Measurements from ENCODE around the gene BAIAP3. TPM values are rescaled to one million over a fixed set of nuclear protein-coding genes. Genes with fewer than 3 reads are reported as not detected.

Gene BAIAP3
- total and polyA plus RNA-seq, 4 donors = 4.5 to 46.6 (median 11.9) TPM

- no peak for ATAC-seq (ENCODE audit: insufficient read depth, low FRiP score)
- H3K9ac ChIP-seq (ENCODE audit: insufficient read depth in 1 of 2, low read length in 2 of 2) = no peak overlapping the region
- no peaks in the 10 kb centered on the region for H3K9me3 ChIP-seq (ENCODE audit: control insufficient read depth in 4 of 4, insufficient read depth in 3 of 4, low read length in 3 of 4)
- H3K36me3 ChIP-seq (ENCODE audit: control insufficient read depth in 4 of 4, insufficient read depth in 4 of 4, low read length in 4 of 4) = no peaks in the 10 kb centered on the region
- 67 to 69% methylated on average over 4 of the region's 4 CpGs for WGBS, 2 donors
- no peak for DNase-seq
- no peak overlapping the region for H3K27ac ChIP-seq (ENCODE audit: low read depth in 1 of 2, low read length in 1 of 2)
- peaks cover 0 to 4% (median 0%) of the 10 kb centered on the region in 3 donors for H3K27me3 ChIP-seq (ENCODE audit: control insufficient read depth in 3 of 3, insufficient read depth in 3 of 3, low read length in 2 of 3)
- no peak overlapping the region for H3K4me3 ChIP-seq
- TF ChIP-seq CTCF (IDR thresholded peaks at IDR 0.05; ENCODE audit: control extremely low read depth, extremely low read depth) = no peak
- peaks cover 0 to 8% (median 7%) of the 10 kb centered on the region in 5 donors for H3K4me1 ChIP-seq (ENCODE audit: control insufficient read depth in 5 of 5, insufficient read depth in 5 of 5, low read length in 5 of 5)
Observed at GRCh38 chr16:1306334-1306733, 27.1 kb upstream of the BAIAP3 start.

- peaks cover 0 to 8% (median 0%) of the 10 kb centered on the region in 4 donors for H3K36me3 ChIP-seq (ENCODE audit: control insufficient read depth in 4 of 4, insufficient read depth in 4 of 4, low read length in 4 of 4)
- no peak for DNase-seq
- H3K27me3 ChIP-seq (ENCODE audit: control insufficient read depth in 3 of 3, insufficient read depth in 3 of 3, low read length in 2 of 3) = no peaks in the 10 kb centered on the region
- H3K9ac ChIP-seq (ENCODE audit: insufficient read depth in 1 of 2, low read length in 2 of 2) = peak overlapping the region in 1 of 2 donors; percentile 55
- H3K27ac ChIP-seq (ENCODE audit: low read depth in 1 of 2, low read length in 1 of 2) = peak overlapping the region; percentile 32 to 89
- 4 to 11% methylated on average over 18 to 42 of the region's 43 CpGs for WGBS, 2 donors
- no peak for TF ChIP-seq CTCF (IDR thresholded peaks at IDR 0.05; ENCODE audit: control extremely low read depth, extremely low read depth)
- H3K4me1 ChIP-seq (ENCODE audit: control insufficient read depth in 5 of 5, insufficient read depth in 5 of 5, low read length in 5 of 5) = peaks cover 0 to 23% (median 10%) of the 10 kb centered on the region in 5 donors
- H3K9me3 ChIP-seq (ENCODE audit: control insufficient read depth in 4 of 4, insufficient read depth in 3 of 4, low read length in 3 of 4) = no peaks in the 10 kb centered on the region
- ATAC-seq (ENCODE audit: insufficient read depth, low FRiP score) = no peak
- H3K4me3 ChIP-seq = peak overlapping the region; percentile 31
Observed at GRCh38 chr16:1308036-1308976, 25.1 kb upstream of the BAIAP3 start.

GRCh38 chr16:1308977-1309885, 24.2 kb upstream of the BAIAP3 start, which contains the start of gene UBE2I:
UBE2I (plus strand) TSS chr16:1309636; CDS start chr16:1314031, 4,395 bp downstream.
- 1% methylated on average over 60 to 117 of the region's 117 CpGs for WGBS, 2 donors
- no peak for TF ChIP-seq CTCF (IDR thresholded peaks at IDR 0.05; ENCODE audit: control extremely low read depth, extremely low read depth)

More at GRCh38 chr16:1308977-1309885, 24.2 kb upstream of the BAIAP3 start, which contains the start of gene UBE2I:
- Histone ChIP-seq H3K4me1 (ENCODE audit: control insufficient read depth in 5 of 5, insufficient read depth in 5 of 5, low read length in 5 of 5) (peaks cover 0 to 28% (median 10%) of the 10 kb centered on the region in 5 donors), H3K36me3 (ENCODE audit: control insufficient read depth in 4 of 4, insufficient read depth in 4 of 4, low read length in 4 of 4) (peaks cover 0 to 14% (median under 1%) of the 10 kb centered on the region in 4 donors), H3K27me3 (ENCODE audit: control insufficient read depth in 3 of 3, insufficient read depth in 3 of 3, low read length in 2 of 3) (no peaks in the 10 kb centered on the region), H3K9ac (ENCODE audit: insufficient read depth in 1 of 2, low read length in 2 of 2) (peak within 1 kb of the TSS; percentile 74 to 96), H3K27ac (ENCODE audit: low read depth in 1 of 2, low read length in 1 of 2) (peak within 1 kb of the TSS; percentile 96 to 99), H3K9me3 (ENCODE audit: control insufficient read depth in 4 of 4, insufficient read depth in 3 of 4, low read length in 3 of 4) (no peaks in the 10 kb centered on the region), H3K4me3 (peak within 1 kb of the TSS; percentile 81)
- peak; percentile 99 for DNase-seq
- peak; percentile 92 for ATAC-seq (ENCODE audit: insufficient read depth, low FRiP score)
